H4 (cell line): ENCODE results near the gene PRICKLE2. TPM values are rescaled to one million over a fixed set of nuclear protein-coding genes. Genes with fewer than 3 reads are reported as not detected.

ENCODE experiments used
- DNase-seq: peaks from one replicate; pipeline ENCODE4 v3.0.0-alpha.2; 2015; ENCODE audit warnings: low spot score
- total RNA-seq: library from RNA; depleted of rRNA; stranded (reverse); fragments of >200 nt; shearing (Covaris generic); gene quantifications from 2 replicates; pipeline ENCODE4 v1.2.3, GENCODE V29; 2014; rRNA removed

PRICKLE2 gene, protein sequence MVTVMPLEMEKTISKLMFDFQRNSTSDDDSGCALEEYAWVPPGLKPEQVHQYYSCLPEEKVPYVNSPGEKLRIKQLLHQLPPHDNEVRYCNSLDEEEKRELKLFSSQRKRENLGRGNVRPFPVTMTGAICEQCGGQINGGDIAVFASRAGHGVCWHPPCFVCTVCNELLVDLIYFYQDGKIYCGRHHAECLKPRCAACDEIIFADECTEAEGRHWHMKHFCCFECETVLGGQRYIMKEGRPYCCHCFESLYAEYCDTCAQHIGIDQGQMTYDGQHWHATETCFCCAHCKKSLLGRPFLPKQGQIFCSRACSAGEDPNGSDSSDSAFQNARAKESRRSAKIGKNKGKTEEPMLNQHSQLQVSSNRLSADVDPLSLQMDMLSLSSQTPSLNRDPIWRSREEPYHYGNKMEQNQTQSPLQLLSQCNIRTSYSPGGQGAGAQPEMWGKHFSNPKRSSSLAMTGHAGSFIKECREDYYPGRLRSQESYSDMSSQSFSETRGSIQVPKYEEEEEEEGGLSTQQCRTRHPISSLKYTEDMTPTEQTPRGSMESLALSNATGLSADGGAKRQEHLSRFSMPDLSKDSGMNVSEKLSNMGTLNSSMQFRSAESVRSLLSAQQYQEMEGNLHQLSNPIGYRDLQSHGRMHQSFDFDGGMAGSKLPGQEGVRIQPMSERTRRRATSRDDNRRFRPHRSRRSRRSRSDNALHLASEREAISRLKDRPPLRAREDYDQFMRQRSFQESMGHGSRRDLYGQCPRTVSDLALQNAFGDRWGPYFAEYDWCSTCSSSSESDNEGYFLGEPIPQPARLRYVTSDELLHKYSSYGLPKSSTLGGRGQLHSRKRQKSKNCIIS
- 2.5 and 3.1 TPM in 2 replicates for total RNA-seq

DNA sequence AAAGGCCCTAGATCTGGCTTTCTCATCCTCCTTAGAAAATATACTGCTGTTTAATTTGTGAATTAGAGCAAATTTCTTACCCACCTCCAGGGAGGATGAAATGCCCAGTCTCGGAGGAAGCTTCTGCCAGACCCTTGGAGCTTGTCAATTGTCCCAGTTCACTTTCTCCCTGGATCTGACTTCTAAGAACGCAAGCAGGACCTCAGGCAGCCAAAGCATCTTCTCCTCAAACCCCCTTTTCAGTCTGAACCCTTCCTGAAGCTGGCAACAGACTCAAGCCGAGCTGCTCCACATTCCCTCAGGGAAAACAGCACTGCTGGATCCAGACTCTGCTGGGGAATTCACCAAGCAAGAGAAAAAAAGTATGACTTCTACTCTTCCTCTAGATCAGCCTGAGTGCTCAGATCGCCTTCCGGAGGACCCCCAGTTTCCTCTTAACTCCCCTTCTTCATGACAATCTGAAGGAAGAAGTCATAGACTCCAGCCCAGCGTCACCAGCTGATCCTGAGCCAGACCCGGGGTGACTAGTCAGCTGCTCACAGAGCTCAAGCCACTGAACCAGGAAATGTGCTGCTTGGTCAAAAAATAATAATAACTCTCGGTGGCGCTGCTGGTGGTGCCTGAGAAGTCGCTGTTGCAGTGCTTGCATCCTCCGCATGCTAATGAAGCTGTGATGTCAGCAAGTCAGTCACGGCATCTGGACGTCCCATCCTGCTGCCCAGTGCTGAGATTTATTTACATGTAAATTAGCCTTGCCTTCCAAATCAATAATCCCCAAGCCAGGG lies at the start of gene PRICKLE2:
PRICKLE2 (minus strand) TSS at position 641 of the 785 bp plus-strand sequence. CDS start 26,539 bp downstream, outside the sequence.
- peak; percentile 87 for DNase-seq

DNA sequence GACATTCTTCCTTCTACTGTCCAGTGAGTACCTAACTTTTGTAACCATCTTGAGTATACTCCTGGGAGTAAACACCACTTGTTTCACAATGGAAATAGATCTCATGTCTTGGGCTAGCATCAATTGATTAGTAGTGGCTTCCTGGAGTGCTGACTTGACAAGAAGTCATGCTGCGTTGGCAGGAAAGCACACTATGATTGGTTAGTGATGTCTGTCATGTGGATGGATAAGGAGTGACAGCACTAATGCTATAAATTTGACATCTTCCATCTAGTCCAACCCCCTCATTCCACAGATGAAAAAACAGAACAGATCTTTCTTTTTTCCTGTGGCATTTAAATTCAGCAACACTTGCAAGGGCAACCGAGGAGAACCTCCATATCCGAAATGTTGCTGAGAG lies 47.6 kb upstream of the PRICKLE2 start:
- DNase-seq = no peak

DNA sequence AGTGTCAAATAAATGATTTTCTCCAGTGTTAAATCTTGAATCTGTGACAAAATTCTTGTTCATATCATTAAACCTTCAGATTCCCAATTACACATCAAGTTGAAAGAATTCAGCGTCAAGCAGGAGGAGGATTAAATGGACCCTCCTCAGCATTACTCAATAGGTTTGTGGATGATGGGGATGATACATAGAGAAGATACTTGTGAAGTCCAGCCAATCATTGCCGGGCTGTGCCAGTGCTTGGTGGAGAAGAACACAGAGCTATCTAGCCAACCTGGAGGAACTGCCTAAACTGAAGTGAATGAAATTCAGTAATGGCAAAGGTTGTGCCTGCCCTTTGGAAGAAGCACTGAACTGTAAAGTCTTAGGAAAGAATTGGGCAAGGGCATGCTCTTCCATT lies 47.0 kb upstream of the PRICKLE2 start:
- DNase-seq = no peak

DNA sequence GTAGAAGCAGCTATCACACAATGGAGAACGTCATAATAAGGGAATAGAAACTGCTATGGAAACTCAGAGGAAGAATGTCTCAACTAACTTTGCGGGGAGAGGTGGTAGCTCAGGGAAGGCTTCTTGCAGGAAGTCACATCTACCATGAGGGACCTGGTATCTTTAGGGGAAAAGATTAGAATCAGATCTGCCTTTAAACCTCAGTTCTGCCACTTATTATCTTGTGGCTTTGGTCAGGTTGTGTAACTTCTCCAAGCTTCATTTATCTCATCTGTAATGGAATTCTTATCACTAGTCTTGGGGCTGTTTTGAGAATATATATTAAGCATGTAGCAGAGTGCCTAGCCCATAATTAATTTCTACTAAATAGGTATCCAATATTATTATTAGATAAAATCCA lies 46.4 kb upstream of the PRICKLE2 start:
- no peak for DNase-seq

DNA sequence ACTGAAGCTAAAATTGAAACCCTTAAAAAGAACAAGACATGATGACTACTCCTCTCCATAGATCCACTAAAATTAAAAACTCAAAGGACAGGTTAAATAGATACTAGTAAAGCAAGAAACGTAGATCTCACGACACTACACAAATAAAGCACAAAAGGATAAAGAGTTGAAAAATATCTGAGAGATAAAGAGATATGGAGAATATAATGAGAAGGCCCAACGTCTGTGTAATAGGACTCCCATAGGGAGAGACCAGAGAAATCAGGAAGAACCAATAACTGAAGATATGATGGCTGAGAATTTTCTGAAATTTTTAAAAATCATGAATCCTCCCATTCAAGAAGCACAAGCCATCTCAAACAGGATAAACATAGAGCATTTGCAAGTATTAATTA lies 45.6 kb upstream of the PRICKLE2 start:
- DNase-seq = no peak

DNA sequence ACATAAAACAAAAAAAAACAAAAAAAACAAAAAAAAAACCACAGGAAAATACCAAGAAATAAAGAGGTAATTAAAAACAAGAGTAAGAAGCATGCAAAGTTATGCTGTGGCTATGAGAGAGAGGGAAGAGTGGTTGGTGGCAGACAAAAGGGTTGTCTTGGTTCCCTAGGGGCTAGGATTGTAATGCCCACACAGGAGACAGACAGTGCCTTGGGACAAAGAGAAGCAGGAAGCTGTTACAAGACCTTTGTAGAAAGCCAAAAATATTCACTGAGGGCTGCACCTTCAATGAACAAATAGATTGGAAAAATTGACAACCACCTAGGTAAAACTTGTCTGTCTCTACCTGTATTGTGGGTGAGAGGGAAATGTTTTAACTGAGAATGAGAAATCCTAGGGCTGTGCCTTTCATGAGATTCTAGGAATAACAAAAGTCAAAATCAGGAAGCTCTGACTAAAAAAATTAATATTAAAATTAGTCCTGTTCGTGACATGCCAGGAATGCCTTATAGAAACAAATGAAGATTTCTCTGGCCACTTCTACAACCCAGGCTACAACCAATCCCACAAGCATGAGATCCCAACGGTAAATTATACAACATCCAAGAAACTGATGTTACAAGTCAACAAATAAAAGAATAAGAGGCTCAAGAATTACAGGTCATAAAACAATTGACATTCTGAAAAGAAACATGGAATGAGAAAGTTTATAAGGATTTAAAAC lies 45.0 kb upstream of the PRICKLE2 start:
- DNase-seq = no peak

DNA sequence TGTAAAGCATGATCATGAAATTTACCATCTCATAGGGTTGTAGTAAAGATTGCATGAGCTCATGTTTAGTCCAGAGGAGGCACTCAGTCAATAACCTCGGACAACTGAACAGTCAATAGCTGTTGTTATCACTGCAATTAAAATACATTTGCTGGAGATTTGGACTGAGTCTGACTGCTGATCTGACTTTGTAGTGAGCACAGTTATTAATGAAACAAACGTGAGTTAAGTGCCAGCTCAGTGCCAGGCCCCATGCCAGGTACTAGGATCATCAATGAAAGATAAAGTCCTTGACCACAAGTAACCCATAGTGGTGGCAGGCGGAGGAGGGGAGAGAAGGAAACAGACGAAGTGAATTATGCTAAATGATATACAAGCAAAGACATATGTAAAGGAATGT lies 43.7 kb upstream of the PRICKLE2 start:
- DNase-seq = no peak

DNA sequence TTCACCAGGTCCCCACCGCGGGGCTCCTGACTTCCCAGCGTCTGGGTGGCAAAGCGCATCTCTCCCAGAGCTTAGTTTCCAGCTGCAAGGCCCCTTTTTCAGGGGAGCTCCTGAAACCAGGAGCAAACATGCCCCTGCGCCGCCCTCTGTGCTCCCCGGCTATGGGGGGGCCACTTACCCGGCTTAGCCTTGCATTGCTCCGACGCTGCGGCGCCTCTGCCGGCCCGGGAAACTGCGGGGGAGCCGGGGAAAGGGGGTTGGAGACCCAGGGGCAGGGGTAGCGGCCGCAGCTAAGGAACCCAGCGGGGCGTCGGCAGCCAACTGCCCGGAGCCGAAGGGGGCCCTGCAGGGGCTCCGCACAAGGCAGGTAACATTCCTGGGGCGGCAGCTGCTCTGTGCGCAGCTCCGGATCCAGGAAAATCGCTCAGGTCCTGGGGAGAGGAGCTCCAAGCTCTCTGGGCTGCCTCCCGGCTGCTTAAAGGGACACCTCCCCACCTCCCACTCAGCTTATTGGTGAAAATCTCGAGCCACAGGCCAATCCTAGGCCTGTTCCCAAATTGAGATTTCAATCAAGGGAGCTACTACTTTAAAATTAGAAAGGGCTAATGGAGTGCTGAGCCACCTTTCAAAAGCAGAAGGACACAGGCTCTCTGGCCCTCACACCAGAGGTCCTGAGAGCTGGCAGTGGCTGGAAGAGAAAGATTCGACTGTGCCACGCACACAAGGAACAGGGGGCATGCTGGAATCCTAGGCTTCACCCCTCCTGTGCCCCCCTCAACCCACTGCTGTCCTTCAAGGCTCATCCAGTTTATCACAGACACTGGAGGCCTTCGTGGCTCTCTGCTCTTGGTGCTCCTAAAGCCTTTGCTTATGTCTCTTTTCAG lies 42.7 kb upstream of the PRICKLE2 start:
- no peak for DNase-seq

DNA sequence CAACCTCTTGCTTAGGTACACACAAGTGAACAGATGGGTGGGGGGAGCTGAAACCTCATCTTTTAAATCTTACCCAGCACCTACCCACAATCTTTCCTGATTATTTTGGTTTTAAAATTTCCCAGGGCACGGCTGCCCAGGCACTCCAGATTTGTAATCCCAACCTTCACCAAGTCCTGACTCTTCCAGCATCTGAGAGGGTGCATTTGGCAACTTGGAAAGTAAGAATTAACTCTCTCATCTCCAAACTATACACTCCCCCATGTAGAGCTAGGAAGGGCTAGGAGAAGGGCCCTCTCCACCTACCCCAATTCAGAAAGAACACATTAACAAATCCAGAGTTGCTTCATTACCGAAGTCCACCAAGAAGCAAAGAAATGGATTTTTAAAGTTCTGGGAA lies 41.7 kb upstream of the PRICKLE2 start:
- no peak for DNase-seq

DNA sequence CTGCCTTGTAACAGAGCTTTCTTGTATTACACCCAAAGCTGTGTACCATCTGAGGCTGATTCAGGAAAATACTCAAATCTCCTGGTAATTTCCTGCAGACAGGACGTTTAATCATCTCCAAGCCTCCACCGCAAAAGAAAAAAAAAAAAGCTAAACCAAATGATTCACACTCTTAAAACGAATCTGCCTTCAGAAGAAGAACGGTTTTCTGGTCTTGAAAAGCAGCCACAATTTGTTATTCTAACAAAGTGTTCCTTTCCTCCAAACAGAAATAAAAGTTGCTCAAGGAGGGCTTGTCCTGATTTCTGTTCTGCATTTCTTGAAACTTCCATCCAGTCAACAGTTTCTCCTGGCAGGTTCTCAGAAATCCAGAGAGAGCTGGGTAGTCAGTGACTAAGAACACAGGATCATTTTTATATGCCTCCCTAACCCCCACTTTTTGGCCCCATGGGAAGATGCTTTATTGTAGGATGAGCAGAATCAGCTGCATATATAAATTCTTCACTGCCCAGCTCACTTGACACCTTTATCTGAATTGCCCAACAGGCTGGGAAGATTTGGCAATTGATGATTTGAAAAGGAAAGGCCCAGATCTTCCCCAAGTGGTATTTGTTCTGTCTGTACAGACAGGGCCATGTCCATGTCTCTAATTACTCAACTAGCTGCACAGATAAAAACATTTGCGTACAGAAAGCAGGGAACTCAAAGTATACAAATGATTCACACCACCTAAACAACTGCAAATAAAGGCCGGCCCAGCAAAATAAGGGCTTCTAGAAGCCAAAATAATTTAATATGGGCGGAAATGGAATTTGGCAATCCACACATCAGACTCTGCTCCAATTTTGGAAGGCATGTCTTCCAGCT lies 41.0 kb upstream of the PRICKLE2 start:
- DNase-seq = peak; percentile 61

DNA sequence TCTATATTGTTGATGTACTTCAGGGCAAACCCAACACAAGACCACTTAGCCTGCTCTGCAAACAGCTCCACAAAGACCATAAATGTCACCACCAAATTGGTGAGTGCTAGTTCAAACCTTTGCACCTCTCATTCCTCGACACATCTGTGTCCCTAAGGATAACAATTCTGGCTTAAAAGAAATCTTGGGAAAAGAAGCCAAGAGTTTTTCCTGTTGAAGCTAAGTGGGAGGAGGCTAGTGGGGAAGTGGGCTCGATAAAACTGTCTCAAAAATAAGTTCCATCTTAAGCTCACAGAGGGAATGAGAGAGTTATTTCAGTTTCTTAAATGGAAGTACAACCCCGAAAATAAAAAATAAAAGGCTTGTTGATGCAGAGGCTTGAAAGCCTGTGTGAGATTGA lies 40.4 kb upstream of the PRICKLE2 start:
- DNase-seq = no peak

DNA sequence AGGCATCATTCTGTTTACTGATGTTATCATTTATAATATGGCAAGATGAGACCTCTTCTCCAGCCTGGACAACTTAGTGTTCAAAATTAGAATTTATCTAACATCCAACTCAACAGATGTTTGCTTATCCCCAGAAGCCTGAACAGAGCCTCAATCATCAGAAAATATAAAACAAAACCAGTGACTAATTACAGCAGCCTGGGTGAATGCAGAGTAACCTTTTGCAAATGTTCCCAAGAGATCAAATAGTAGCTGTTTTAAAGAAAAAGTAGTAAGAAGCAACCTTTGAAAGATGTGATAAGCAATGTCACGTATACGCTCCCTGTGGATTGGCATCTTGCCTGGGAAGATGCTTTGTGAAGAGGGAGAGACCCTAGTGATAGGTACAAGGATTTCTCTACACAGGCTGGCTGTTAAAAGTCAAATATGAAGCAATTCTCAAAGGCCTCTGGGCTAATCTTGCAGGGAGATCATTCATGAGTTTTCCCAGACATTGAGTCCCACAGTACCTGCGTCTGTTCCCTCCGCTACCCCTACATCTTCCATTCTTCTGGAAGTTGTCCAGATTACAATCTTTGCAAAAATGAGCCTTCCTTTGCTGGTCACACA lies 39.3 kb upstream of the PRICKLE2 start:
- DNase-seq = no peak

DNA sequence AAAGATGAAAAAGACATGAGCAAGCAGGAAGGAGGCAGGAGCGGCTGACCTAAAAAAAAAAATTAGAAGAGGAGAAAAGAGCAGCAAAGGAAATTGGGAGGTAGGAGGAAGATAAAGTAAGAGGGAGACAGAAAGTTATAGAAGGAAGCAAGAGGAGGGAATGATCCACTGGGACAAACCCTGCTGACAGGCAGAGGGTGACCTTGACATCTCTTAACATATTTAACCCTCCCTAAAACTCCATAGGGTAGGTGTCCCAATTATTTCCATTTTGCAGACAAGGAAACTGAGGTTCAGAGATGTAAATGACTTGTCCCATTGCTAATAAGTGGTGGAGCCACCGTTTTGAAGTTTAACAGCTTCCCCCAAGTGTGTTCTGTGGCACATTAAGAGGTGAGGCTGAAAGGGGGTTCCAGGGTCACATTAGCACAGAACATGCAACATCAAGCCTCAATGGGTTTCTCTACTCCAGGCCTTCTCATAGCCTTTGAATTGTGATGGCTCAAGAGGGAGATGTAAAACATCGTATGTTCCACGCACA lies 37.4 kb upstream of the PRICKLE2 start:
- DNase-seq = no peak

DNA sequence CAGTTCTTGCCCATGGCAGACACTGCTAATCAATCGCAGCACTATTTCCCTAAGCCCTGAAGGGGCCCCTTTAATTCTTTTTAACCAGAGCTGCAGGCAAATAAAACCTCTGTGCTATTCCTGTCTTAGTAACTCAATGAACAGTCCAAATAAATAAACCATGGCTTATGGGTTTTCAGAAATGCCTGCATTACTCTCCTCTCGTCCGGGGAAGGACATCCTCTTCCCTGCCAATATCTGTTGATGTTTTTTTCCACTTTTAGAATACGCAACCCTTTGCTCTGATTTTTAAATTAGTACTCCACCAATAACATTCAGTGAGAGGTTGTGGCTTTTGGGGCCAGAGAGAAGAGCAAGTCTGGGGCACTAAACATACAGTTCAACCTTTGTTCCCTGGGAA lies 35.2 kb upstream of the PRICKLE2 start:
- no peak for DNase-seq

DNA sequence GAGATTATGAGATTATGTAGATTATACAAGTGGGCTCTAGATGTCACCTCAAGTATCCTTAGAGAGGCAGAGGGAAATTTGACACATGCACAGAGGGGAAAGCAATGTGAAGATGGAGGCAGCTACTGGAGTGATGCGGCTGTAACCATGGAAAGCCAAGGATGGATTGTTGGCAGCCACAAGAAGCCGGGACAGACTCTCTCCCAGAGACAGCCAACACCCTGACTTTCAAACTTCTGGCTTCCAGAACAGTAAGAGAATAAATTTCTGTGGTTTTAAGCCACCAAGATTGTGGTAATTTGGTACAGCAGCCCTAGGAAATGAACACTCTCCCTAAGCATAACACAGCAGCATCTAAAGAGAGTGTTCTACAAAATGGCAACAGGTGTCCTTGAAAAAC lies 34.4 kb upstream of the PRICKLE2 start:
- no peak for DNase-seq

DNA sequence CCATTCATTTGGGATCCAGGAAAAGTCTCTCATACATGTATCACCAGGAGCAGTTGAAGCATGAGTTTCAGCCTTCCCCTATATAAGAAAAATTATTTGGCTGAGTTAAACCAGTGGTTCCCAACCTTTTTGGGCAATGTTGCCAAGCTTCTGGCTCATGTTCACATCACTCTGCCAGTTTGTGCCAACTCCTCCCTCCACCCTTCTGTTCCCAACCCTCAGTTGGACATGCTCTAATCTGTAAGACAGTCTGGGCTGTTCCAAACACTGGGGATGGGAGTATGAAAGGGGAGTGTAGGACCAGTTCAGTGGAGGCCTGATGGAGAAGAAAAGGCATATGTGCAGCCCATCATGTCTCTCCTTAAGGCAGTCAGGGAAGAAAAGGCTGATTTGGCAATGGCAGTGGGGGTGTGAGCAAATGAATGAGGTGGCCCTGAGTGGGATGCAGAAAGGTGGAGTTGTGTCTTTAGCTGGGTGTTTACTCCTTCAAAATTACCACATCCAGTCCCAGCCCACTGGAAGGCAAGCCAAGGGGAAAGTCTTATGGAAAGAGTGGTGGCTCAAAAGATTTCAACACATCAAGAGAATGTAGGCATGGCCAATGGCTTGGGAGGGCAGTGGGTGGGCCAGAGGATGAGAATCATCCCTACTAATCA lies 32.0 kb upstream of the PRICKLE2 start:
- DNase-seq = no peak

DNA sequence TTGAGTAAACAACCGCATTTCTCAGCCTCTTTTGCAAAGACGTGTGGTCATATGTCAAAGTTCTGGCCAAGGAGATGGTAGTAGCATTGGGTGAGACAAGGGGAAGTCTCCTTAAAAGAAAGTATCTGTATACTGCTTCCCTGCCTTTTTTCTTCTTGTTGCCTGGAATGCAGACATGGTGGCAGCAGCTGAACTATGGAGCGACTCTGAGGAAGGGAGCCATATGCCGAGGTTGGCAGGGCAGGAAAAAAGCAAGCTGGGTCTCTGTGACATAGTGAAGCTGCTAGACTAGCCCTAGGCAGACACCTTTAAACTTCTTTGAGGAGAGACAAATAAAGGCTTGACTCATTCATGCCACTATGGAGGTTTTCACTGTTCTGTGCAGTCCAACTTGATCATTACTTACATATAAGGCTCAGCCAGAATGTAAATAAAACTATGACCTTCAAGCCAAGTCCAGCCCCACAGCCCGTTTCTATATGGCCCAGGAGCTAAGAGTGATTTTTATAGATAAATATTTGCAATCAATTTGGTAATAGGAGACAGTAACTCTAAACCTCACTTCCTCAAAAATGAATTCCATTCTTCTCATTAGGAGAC lies 30.6 kb upstream of the PRICKLE2 start:
- DNase-seq = no peak

DNA sequence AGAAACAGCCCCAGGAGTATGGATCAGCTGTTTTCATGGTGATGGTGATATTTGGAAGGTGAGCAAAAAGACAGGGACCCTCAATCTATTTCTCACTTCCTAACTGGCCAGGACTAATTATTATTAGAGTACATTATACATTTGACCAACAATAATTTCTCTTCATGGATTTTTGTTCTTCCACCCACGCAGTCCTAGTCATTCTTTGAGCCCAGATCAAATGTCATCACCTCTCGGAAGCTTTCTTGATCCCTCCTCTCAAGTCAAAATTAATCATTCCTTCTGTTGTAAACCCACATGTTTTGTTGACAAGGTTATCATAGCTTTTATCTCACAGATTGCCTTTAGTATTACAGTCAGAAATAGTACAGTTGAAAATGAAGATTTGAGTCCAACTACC lies 29.2 kb upstream of the PRICKLE2 start:
- no peak for DNase-seq
